GM21576 (cell line): ENCODE results near the gene RPTOR.
A peak's percentile ranks its signal among the peaks of the same experiment; 100 is the strongest.
"Not testable (repeated sequence)": the region's sequence is repeated elsewhere in the genome, so short reads cannot be mapped to it uniquely, and the experiment has no call there.

Experiments
- ATAC-seq: cut with Tn5 transposase; IDR thresholded peaks from one replicate; pipeline ENCODE4 v1.9.1; 2021; ENCODE audit warnings: mild to moderate bottlenecking, moderate library complexity; ENCODE audit not compliant: unreplicated experiment

The RPTOR gene

GRCh38 chr17:80539022-80539641 lies 5.5 kb upstream of the RPTOR start:
- ATAC-seq: no peak

DNA sequence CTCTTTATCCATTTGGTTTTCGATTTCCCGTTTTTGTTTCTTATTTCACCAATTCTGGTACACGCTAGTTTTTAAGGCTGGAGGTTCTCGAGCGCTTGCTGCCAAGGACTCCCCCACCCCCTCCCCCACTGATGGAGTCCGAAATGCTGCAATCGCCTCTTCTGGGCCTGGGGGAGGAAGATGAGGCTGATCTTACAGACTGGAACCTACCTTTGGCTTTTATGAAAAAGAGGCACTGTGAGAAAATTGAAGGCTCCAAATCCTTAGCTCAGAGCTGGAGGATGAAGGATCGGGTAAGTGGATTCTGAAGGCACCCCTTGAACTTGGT lies 825 bp downstream of the RPTOR start:
- no peak for ATAC-seq

DNA sequence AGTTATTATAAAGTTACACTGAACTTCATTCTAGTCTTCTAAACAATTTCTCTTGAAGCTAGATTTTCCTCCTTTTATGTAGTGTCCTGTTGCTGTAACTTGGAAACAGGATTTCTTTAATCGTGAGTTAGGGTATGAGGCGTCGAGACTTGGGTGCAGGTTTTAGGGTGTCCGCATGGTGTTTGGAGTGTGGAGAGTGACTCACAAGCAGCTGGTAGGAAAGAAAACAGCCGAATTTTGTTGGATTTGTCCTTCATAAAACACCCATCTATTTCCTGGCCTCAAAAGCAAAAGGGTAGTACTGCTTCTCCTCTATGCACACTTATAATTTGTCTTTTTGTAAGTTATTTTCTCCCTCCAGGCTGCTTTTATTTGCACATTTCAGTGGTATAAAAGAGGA lies 1.6 kb downstream of the RPTOR start:
- ATAC-seq: no peak

DNA sequence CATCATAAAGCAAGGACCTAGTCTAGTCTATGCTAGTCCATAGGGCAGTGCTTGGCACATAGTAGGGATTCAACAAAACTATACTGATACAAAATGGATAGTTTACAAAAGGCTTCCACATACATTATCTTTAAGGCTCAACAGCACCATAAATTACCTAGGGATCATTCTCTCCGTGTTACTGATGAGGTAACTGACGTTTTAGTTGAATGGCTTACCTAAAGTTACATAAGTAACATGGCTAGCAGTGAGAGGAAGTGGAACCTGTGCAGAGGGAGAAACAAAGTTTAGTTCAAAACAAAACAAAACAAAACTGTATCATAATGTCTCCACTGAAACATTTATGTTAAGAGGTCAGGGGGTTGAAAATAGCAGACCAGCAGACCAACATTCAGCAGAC lies 7.9 kb downstream of the RPTOR start:
- no peak for ATAC-seq

DNA sequence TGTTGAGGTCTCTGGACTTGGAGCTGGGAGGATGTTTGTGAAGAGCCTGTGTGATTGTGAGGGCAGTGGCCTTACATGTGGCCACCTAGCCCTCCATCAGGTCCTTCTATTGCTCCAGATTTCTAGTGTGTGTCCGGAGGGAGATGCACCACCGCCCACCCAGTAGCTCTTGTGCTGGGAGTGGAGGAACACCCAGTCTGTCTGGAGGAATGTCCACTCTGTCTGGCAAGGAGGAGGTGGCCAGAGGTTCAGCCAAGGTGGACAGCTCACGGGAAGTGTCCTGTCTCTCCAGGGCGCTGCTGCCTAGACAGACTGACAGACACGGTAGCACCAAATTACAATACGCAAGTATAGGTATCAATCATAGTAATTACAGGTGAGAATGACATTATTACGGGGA lies 10.6 kb downstream of the RPTOR start:
- ATAC-seq: no peak

DNA sequence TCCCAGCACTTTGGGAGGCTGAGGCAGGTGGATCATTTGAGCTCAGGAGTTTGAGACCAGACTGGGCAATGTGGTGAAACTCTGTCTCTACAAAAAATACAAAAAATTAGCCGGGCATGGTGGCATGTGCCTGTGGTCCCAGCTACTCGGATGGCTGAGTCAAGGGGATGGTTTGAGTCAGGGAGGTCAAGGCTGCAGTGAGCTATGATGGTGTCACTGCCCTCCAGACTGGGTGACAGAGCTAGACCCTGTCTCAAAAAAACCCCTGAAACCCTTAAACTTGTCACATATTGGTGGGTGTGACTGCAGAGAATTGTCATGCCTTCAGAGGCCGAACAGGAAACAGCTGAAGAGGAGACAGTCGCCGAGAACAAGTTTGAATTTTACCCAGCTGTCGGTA lies 13.4 kb downstream of the RPTOR start:
- ATAC-seq: no peak

GRCh38 chr17:80559825-80560251 lies 15.2 kb downstream of the RPTOR start:
- ATAC-seq: no peak

- ATAC-seq: no peak
These were observed 17.0 kb downstream of the RPTOR start for GRCh38 chr17:80561541-80562114.

- ATAC-seq: no peak
These were observed 19.9 kb downstream of the RPTOR start for GRCh38 chr17:80564545-80564944.

- ATAC-seq: no peak
These were observed 20.9 kb downstream of the RPTOR start for GRCh38 chr17:80565343-80566053.

DNA sequence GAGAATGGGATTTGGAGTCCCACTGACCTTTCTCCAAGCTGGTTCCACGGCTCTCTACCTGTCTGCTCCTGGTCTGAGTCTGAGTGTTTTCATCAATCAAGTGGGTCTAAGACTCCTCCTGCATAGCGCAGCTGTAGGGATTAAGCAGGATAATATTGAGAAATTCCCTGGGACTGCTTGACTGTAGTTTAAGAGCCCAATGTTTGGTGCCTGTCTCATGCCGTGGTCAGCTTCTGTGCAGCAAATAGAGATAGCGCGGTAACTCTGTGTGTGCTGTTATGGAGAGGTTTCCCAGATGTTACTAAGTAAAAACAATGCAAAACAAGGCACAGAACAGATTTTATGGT lies 21.4 kb downstream of the RPTOR start:
- no peak for ATAC-seq

- ATAC-seq: no peak
These were observed 23.6 kb downstream of the RPTOR start for GRCh38 chr17:80568246-80568645.

DNA sequence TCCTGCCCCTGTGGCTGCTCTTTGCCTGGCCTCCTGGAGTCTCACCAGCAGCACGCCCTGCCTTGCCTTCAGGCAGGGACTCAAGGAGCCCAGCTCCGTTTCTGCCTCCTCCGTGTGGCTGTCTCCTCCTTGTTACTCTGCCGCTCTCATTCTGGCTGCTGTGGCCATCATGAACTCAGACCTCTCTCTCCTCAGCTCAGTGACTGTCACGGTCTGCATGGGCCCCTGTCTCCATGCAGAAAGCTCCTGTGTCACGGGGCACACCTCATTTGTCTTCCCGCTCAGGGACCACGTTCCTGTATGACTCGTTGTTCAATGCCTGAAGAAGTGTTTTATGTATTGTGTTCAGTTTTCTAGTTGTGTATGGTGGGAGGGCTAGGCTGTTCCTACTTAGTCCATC lies 25.3 kb downstream of the RPTOR start:
- ATAC-seq: no peak

DNA sequence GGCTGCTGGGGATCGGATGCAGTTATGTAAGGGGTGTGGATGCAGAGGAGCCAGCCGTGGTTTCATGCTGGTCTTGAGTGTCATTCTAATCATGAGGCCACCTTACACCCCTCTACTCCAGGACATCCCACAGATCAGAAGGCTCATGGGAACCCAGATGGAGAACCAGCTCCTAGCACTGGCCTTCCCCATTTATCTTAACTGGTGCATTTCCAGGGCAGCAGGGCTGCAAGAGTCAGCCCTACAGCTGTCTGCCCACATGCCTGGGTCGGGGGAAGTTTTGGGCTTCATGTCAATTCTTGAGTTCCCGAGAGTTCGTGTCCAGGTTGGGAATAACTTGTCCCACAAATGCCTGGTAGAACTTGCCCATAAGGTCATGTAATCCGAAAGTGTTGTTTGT lies 29.1 kb downstream of the RPTOR start:
- ATAC-seq: no peak

DNA sequence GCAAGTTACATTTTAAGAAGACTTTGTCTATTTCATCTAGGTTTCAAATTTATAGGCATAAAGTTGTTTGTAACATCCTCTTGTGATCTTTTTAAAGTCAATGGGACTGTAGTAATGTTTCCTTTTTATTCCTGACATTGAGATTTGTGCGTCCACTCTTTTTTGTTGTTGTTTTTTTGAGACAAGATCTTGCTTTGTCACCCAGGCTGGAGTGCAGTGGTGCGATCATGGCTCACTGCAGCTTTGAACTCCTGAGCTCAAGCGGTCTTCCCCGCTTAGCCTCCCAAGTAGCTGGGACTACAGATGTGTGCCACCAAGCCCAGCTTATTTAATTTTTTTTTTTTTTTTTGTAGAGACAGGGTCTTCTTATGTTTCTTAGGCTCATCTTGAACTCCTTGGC lies 29.9 kb downstream of the RPTOR start:
- no peak for ATAC-seq

DNA sequence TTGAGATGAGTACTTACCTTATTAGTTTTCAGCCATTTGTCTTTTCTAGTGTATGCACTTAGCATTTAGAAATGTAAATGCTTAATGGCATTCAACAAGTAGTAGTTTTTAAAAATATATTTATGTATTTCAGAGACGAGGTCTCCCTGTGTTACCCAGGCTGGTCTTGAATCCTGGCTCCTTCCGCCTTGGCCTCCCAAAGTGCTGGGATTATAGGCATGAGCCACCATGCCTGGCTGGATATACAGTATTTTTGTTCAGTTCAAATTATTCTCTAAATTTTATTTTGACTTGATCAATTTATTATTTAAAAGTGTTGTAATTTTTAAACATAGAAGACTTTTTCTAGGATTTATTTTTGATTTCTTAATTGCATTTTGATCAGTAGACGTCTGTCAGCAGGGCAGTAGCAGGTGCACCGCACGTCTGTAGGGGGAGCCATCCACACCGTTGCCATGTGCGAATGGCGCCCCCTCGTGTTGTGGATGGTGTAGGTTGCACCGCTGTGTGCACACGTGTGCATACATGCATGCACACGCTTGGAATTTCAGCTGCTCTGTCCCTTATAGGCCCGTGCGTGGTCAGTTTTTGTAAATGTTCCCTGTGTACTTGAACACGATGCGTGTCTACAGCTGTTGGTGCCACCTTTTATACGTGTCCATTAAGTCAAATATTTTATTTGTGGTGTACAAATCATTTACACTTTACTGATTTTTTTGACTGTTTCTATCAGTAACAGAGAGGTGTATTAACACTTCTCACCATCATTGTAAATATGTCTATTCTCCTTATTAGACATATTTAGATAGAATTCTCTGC lies 30.6 kb downstream of the RPTOR start:
- peak; percentile 67 for ATAC-seq

GRCh38 chr17:80577876-80578570 lies 33.4 kb downstream of the RPTOR start:
- ATAC-seq: no peak

- ATAC-seq: not testable (repeated sequence)
These were observed 34.2 kb downstream of the RPTOR start for GRCh38 chr17:80578668-80579388.

GRCh38 chr17:80582165-80582564 lies 37.5 kb downstream of the RPTOR start:
- no peak for ATAC-seq

DNA sequence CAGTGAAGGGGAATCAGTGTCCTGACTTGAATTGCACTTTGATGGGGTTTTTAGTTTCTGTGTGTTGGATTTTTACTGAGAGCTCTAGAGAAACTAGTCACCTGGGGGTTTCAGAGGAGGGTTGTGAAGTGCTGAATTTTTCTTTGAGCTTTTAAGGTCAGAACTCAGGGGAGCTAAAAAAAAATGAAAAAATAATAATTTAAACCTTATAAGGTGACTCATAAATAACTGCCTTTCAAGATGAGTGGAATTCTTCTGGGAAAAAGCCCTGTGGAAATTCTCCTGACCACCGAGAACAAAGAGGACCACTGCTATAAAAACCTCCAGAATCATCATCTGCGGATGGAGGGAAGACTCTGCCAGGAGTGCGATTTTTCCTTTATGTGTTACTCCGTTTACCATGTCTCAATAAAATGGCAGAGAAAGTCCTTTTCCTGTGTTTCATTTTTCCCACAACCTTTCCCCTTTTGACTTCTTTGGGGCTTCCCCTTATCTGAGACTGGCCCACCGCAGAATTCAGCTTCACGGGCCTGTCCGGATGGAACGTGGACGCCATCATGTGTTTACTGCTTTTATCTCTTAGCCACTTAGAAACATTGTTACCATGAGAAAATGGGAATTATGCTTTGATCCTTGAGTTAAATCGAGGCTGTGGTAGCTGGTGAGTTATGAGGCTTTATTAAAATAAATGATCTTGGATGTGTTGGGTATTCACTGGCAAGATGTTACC lies 39.7 kb downstream of the RPTOR start:
- ATAC-seq: no peak
